ENCODE data around the gene WNT5A.

Gene WNT5A

GRCh38 chr3:55481744-55482495, 5.2 kb downstream of the WNT5A start:
- peak; percentile 70 for DNase-seq (ENCODE audit: low spot score)

GRCh38 chr3:55480911-55481743, 6.0 kb downstream of the WNT5A start:
- DNase-seq (ENCODE audit: low spot score): peak; percentile 70

GRCh38 chr3:55477306-55478303, 9.5 kb downstream of the WNT5A start:
- no peak for DNase-seq (ENCODE audit: low spot score)

GRCh38 chr3:55476515-55476914, 10.6 kb downstream of the WNT5A start:
- DNase-seq (ENCODE audit: low spot score): no peak

- DNase-seq (ENCODE audit: low spot score): peak; percentile 54
These were observed 12.9 kb downstream of the WNT5A start for GRCh38 chr3:55474213-55474632.

- no peak for DNase-seq (ENCODE audit: low spot score)
These were observed 13.3 kb downstream of the WNT5A start for GRCh38 chr3:55473788-55474187.

- peak; percentile 11 for DNase-seq (ENCODE audit: low spot score)
These were observed 15.4 kb downstream of the WNT5A start for GRCh38 chr3:55471522-55472280.

- DNase-seq (ENCODE audit: low spot score): peak; percentile 7
These were observed 16.0 kb downstream of the WNT5A start for GRCh38 chr3:55471084-55471483.

GRCh38 chr3:55469957-55470526, 17.1 kb downstream of the WNT5A start:
- peak; percentile 43 for DNase-seq (ENCODE audit: low spot score)

GRCh38 chr3:55468251-55468650, 18.9 kb downstream of the WNT5A start:
- DNase-seq (ENCODE audit: low spot score): peak; percentile 10

GRCh38 chr3:55467099-55467498, 20.0 kb downstream of the WNT5A start:
- no peak for DNase-seq (ENCODE audit: low spot score)

GRCh38 chr3:55466526-55466925, 20.6 kb downstream of the WNT5A start:
- no peak for DNase-seq (ENCODE audit: low spot score)

- no peak for DNase-seq (ENCODE audit: low spot score)
These were observed 25.2 kb downstream of the WNT5A start for GRCh38 chr3:55461896-55462295.

- DNase-seq (ENCODE audit: low spot score): peak; percentile 25
These were observed 27.3 kb downstream of the WNT5A start for GRCh38 chr3:55459838-55460237.

GRCh38 chr3:55458181-55458790, 28.8 kb downstream of the WNT5A start:
- peak; percentile 15 for DNase-seq (ENCODE audit: low spot score)

- peak; percentile 41 for DNase-seq (ENCODE audit: low spot score)
These were observed 31.2 kb downstream of the WNT5A start for GRCh38 chr3:55455915-55456314.

- peak; percentile 31 for DNase-seq (ENCODE audit: low spot score)
These were observed 32.5 kb downstream of the WNT5A start for GRCh38 chr3:55454611-55455010.

- DNase-seq (ENCODE audit: low spot score): no peak
These were observed 33.1 kb downstream of the WNT5A start for GRCh38 chr3:55453886-55454496.

- peak; percentile 17 for DNase-seq (ENCODE audit: low spot score)
These were observed 34.2 kb downstream of the WNT5A start for GRCh38 chr3:55452886-55453285.

- no peak for DNase-seq (ENCODE audit: low spot score)
These were observed 37.6 kb downstream of the WNT5A start for GRCh38 chr3:55449527-55449926.

All from ecto neural progenitor cell (in vitro differentiated cells).